Measurements from ENCODE around the gene REST.
"Not testable (repeated sequence)": the region's sequence is repeated elsewhere in the genome, so short reads cannot be mapped to it uniquely, and the experiment has no call there.

Gene REST

GRCh38 chr4:56910172-56910967, 2.7 kb downstream of the REST start:
- no peaks in the 10 kb centered on the region for H3K9me3 ChIP-seq (ENCODE audit: control insufficient read depth, insufficient read depth, low read depth, low read length)
- peaks cover 35% of the 10 kb centered on the region for H3K36me3 ChIP-seq (ENCODE audit: control insufficient read depth, insufficient read depth, low read length)
- peak overlapping the region; percentile 99 for H3K9ac ChIP-seq (ENCODE audit: low read length)
- peaks cover 8% of the 10 kb centered on the region; the same call in 1 of the 2 replicates for H3K27me3 ChIP-seq (ENCODE audit: control insufficient read depth, insufficient read depth, low read length)
- H3K4me1 ChIP-seq (ENCODE audit: control insufficient read depth, insufficient read depth, low read length): peaks cover 35% of the 10 kb centered on the region
- peak overlapping the region; percentile 83 for H3K4me3 ChIP-seq (ENCODE audit: low read depth, low read length)
- H3K27ac ChIP-seq (ENCODE audit: low read depth, low read length): 0 out of 2 replicates have a peak overlapping the region, but pooled peaks have one; percentile 99

- no peak overlapping the region for H3K9ac ChIP-seq (ENCODE audit: low read length)
- peaks cover 68% of the 10 kb centered on the region for H3K36me3 ChIP-seq (ENCODE audit: control insufficient read depth, insufficient read depth, low read length)
- no peak overlapping the region for H3K27ac ChIP-seq (ENCODE audit: low read depth, low read length)
- H3K4me3 ChIP-seq (ENCODE audit: low read depth, low read length): no peak overlapping the region
- H3K27me3 ChIP-seq (ENCODE audit: control insufficient read depth, insufficient read depth, low read length): no peaks in the 10 kb centered on the region
- no peaks in the 10 kb centered on the region for H3K9me3 ChIP-seq (ENCODE audit: control insufficient read depth, insufficient read depth, low read depth, low read length)
- peaks cover 24% of the 10 kb centered on the region for H3K4me1 ChIP-seq (ENCODE audit: control insufficient read depth, insufficient read depth, low read length)
Observed at GRCh38 chr4:56914336-56914735, 6.6 kb downstream of the REST start.

- Histone ChIP-seq H3K4me1 (ENCODE audit: control insufficient read depth, insufficient read depth, low read length) (peaks cover 20% of the 10 kb centered on the region), H3K36me3 (ENCODE audit: control insufficient read depth, insufficient read depth, low read length) (peaks cover 74% of the 10 kb centered on the region)
- H3K9ac ChIP-seq (ENCODE audit: low read length); H3K27me3 ChIP-seq (ENCODE audit: control insufficient read depth, insufficient read depth, low read length); H3K4me3 ChIP-seq (ENCODE audit: low read depth, low read length); H3K9me3 ChIP-seq (ENCODE audit: control insufficient read depth, insufficient read depth, low read depth, low read length); H3K27ac ChIP-seq (ENCODE audit: low read depth, low read length): not testable (repeated sequence)
Observed at GRCh38 chr4:56914977-56915376, 7.3 kb downstream of the REST start.

DNA sequence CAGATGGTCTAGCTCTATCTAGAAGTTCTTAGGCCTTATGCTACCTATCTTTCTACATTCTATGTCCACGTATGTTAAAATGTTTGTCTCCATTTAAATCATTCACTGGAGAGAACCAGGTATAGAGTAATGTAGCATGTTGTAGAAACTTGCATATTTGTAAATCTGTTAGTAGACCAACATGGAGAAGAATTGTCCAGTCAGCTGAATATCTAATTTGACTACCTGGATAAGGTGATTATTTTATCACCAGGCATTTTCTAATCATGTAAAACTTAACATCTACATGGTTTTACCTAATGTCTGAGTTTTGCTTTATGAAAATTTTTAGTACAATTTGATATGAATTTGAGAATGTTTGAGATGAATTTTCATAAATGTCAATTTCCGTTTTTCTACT, 19.5 kb downstream of the REST start:
- no peaks in the 10 kb centered on the region for H3K4me1 ChIP-seq (ENCODE audit: control insufficient read depth, insufficient read depth, low read length)
- H3K9me3 ChIP-seq (ENCODE audit: control insufficient read depth, insufficient read depth, low read depth, low read length): no peaks in the 10 kb centered on the region
- no peak overlapping the region for H3K27ac ChIP-seq (ENCODE audit: low read depth, low read length)
- H3K36me3 ChIP-seq (ENCODE audit: control insufficient read depth, insufficient read depth, low read length): peaks cover 85% of the 10 kb centered on the region
- H3K9ac ChIP-seq (ENCODE audit: low read length): no peak overlapping the region
- H3K4me3 ChIP-seq (ENCODE audit: low read depth, low read length): no peak overlapping the region
- H3K27me3 ChIP-seq (ENCODE audit: control insufficient read depth, insufficient read depth, low read length): no peaks in the 10 kb centered on the region

GRCh38 chr4:56930638-56931037, 22.9 kb downstream of the REST start:
- no peak overlapping the region for H3K4me3 ChIP-seq (ENCODE audit: low read depth, low read length)
- no peaks in the 10 kb centered on the region for H3K4me1 ChIP-seq (ENCODE audit: control insufficient read depth, insufficient read depth, low read length)
- no peaks in the 10 kb centered on the region for H3K27me3 ChIP-seq (ENCODE audit: control insufficient read depth, insufficient read depth, low read length)
- H3K27ac ChIP-seq (ENCODE audit: low read depth, low read length): no peak overlapping the region
- no peak overlapping the region for H3K9ac ChIP-seq (ENCODE audit: low read length)
- no peaks in the 10 kb centered on the region for H3K9me3 ChIP-seq (ENCODE audit: control insufficient read depth, insufficient read depth, low read depth, low read length)
- peaks cover 77% of the 10 kb centered on the region for H3K36me3 ChIP-seq (ENCODE audit: control insufficient read depth, insufficient read depth, low read length)

- Histone ChIP-seq H3K27me3 (ENCODE audit: control insufficient read depth, insufficient read depth, low read length) (no peaks in the 10 kb centered on the region), H3K36me3 (ENCODE audit: control insufficient read depth, insufficient read depth, low read length) (peaks cover 74% of the 10 kb centered on the region), H3K9me3 (ENCODE audit: control insufficient read depth, insufficient read depth, low read depth, low read length) (no peaks in the 10 kb centered on the region), H3K27ac (ENCODE audit: low read depth, low read length) (no peak overlapping the region), H3K4me1 (ENCODE audit: control insufficient read depth, insufficient read depth, low read length) (no peaks in the 10 kb centered on the region), H3K4me3 (ENCODE audit: low read depth, low read length) (no peak overlapping the region), H3K9ac (ENCODE audit: low read length) (no peak overlapping the region)
Observed at GRCh38 chr4:56931924-56932323, 24.2 kb downstream of the REST start.

- Histone ChIP-seq H3K27me3 (ENCODE audit: control insufficient read depth, insufficient read depth, low read length) (no peaks in the 10 kb centered on the region), H3K9me3 (ENCODE audit: control insufficient read depth, insufficient read depth, low read depth, low read length) (no peaks in the 10 kb centered on the region), H3K27ac (ENCODE audit: low read depth, low read length) (no peak overlapping the region), H3K9ac (ENCODE audit: low read length) (no peak overlapping the region), H3K36me3 (ENCODE audit: control insufficient read depth, insufficient read depth, low read length) (peaks cover 41% of the 10 kb centered on the region), H3K4me3 (ENCODE audit: low read depth, low read length) (no peak overlapping the region), H3K4me1 (ENCODE audit: control insufficient read depth, insufficient read depth, low read length) (no peaks in the 10 kb centered on the region)
Observed at GRCh38 chr4:56937262-56937661, 29.6 kb downstream of the REST start.

DNA sequence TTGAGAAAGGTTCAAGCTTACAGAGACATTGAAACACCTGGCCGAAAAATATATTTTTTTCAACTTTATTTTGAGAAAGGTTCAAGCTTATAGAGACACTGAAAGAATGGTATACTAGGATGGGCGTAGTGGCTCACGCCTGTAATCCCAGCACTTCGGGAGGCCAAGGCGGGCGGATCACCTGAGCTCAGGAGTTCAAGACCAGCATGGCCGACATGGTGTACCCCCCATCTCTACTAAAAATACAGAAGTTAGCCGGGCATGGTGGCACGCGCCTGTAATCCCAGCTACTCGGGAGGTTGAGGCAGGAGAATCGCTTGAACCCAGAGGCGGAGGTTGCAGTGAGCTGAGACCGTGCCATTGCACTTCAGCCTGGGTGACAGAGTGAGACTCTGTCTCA, 32.1 kb downstream of the REST start:
- H3K27me3 ChIP-seq (ENCODE audit: control insufficient read depth, insufficient read depth, low read length); H3K4me3 ChIP-seq (ENCODE audit: low read depth, low read length); H3K9me3 ChIP-seq (ENCODE audit: control insufficient read depth, insufficient read depth, low read depth, low read length); H3K27ac ChIP-seq (ENCODE audit: low read depth, low read length); H3K9ac ChIP-seq (ENCODE audit: low read length); H3K4me1 ChIP-seq (ENCODE audit: control insufficient read depth, insufficient read depth, low read length): not testable (repeated sequence)
- H3K36me3 ChIP-seq (ENCODE audit: control insufficient read depth, insufficient read depth, low read length): peaks cover 23% of the 10 kb centered on the region; the same call in 1 of the 2 replicates

DNA sequence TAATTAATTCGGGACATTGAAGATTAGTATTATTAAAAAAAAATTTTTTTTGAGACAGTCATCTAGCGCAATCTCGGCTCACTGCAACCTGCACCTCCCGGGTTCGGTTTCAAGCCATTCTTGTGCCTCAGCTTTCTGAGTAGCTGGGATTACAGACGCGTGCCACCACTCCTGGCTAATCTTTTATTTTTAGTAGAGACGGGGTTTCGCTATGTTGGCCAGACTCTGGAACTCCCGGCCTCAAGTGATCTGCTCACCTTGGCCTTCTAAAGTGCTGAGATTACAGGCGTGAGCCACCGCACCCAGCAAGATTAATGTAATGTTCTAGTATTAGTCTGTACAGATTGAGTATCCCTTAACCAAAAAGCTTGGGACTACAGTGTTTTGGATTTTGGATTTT, 32.7 kb downstream of the REST start:
- no peaks in the 10 kb centered on the region for H3K27me3 ChIP-seq (ENCODE audit: control insufficient read depth, insufficient read depth, low read length)
- H3K9me3 ChIP-seq (ENCODE audit: control insufficient read depth, insufficient read depth, low read depth, low read length): no peaks in the 10 kb centered on the region
- H3K9ac ChIP-seq (ENCODE audit: low read length): no peak overlapping the region
- H3K36me3 ChIP-seq (ENCODE audit: control insufficient read depth, insufficient read depth, low read length): peaks cover 23% of the 10 kb centered on the region; the same call in 1 of the 2 replicates
- H3K4me1 ChIP-seq (ENCODE audit: control insufficient read depth, insufficient read depth, low read length): no peaks in the 10 kb centered on the region
- H3K27ac ChIP-seq (ENCODE audit: low read depth, low read length): no peak overlapping the region
- no peak overlapping the region for H3K4me3 ChIP-seq (ENCODE audit: low read depth, low read length)

GRCh38 chr4:56940971-56941370, 33.3 kb downstream of the REST start:
- Histone ChIP-seq H3K4me3 (ENCODE audit: low read depth, low read length) (no peak overlapping the region), H3K9ac (ENCODE audit: low read length) (no peak overlapping the region), H3K27me3 (ENCODE audit: control insufficient read depth, insufficient read depth, low read length) (no peaks in the 10 kb centered on the region), H3K4me1 (ENCODE audit: control insufficient read depth, insufficient read depth, low read length) (no peaks in the 10 kb centered on the region), H3K36me3 (ENCODE audit: control insufficient read depth, insufficient read depth, low read length) (peaks cover 23% of the 10 kb centered on the region; the same call in 1 of the 2 replicates), H3K27ac (ENCODE audit: low read depth, low read length) (no peak overlapping the region), H3K9me3 (ENCODE audit: control insufficient read depth, insufficient read depth, low read depth, low read length) (no peaks in the 10 kb centered on the region)

GRCh38 chr4:56941403-56941802, 33.7 kb downstream of the REST start:
- Histone ChIP-seq H3K27me3 (ENCODE audit: control insufficient read depth, insufficient read depth, low read length) (no peaks in the 10 kb centered on the region), H3K9ac (ENCODE audit: low read length) (no peak overlapping the region), H3K36me3 (ENCODE audit: control insufficient read depth, insufficient read depth, low read length) (peaks cover 22% of the 10 kb centered on the region; the same call in 1 of the 2 replicates), H3K4me3 (ENCODE audit: low read depth, low read length) (no peak overlapping the region), H3K27ac (ENCODE audit: low read depth, low read length) (no peak overlapping the region), H3K9me3 (ENCODE audit: control insufficient read depth, insufficient read depth, low read depth, low read length) (no peaks in the 10 kb centered on the region), H3K4me1 (ENCODE audit: control insufficient read depth, insufficient read depth, low read length) (no peaks in the 10 kb centered on the region)
